Psoas muscle (tissue), 8 donors: ENCODE data around the gene MSRB2. TPM values are rescaled to one million over a fixed set of nuclear protein-coding genes. Genes with fewer than 3 reads are reported as not detected.

Source experiments
- ATAC-seq, 4 donors: fragments of 200-7000 bp; cut with Tn5 transposase; one replicate each; pipeline ENCODE4 v1.9.1; 2020; ENCODE audit warnings: moderate library complexity in 3 of 4, mild to moderate bottlenecking in 2 of 4
- DNase-seq, 2 donors: peaks; one replicate each; pipeline ENCODE4 v3.0.0-alpha.2; 2020
- H3K27ac ChIP-seq: fragments of 200-600 bp; one replicate; pipeline ENCODE4 v1.8.0; 2022
- H3K27me3 ChIP-seq, 3 donors: fragments of 200-600 bp in 1 of 3; one replicate each; pipeline versions ENCODE4 v1.6.1 to v1.8.0; 2013 to 2022; ENCODE audit warnings: low read length in 2 of 3, mild to moderate bottlenecking in 2 of 3, moderate library complexity in 1 of 3; ENCODE audit not compliant: insufficient read depth in 3 of 3
- H3K36me3 ChIP-seq, 2 donors: fragments of 200-600 bp in 1 of 2; one replicate each; pipeline versions ENCODE4 v1.6.1 to v1.8.0; 2013 to 2022; ENCODE audit warnings: low read depth in 1 of 2, mild to moderate bottlenecking in 1 of 2, moderate library complexity in 1 of 2; ENCODE audit not compliant: insufficient read depth in 1 of 2
- H3K4me1 ChIP-seq: fragments of 200-600 bp; one replicate; pipeline ENCODE4 v1.8.0; 2022
- H3K4me3 ChIP-seq: fragments of 200-600 bp; one replicate; pipeline ENCODE4 v1.8.0; 2022; ENCODE audit warnings: mild to moderate bottlenecking
- H3K9me3 ChIP-seq: fragments of 200-600 bp; one replicate; pipeline ENCODE4 v1.8.0; 2022
- WGBS, 3 donors: extraction: QIAGEN DNeasy Blood & Tissue Kit; methylation state at CpG; one replicate each; pipeline versions ENCODE4 v1.1.6 to v1.1.7; 2013; 5-methylcytosine and 5-hydroxymethylcytosine counted together
- intact Hi-C, 2 donors: fragments of 100-400 bp; cut with DNase I; formaldehyde crosslinking; loops; one replicate each; pipeline versions ENCODE4 v1.11.0 to v1.14.2; 2022
- polyA plus RNA-seq, 3 donors: library from polyadenylated mRNA; stranded (reverse); fragments of 200-250 nt; gene quantifications; one replicate each; pipeline ENCODE4 v1.2.3, GENCODE V29; 2013
- total RNA-seq, 4 donors: library from RNA; stranded (reverse); fragmentation: NEBNext Ultra II Directional in 2 of 4; extraction: Animal tissue kit (Norgen Biotek cat#: 25700) in 2 of 4; gene quantifications; one replicate each; pipeline versions ENCODE4 v1.2.1 to v1.2.4, GENCODE V29; 2021 to 2023
- TF ChIP-seq, protein P1 (sequence below): fragments of 200-600 bp; IDR thresholded peaks from one replicate; pipeline ENCODE4 v1.8.0; 2022; ENCODE audit warnings: antibody characterized with exemption
- donor health status: healthy with polysubstance abuse.
- donor health status: DM: no; HTN: no; CAD: no; lungs with moderate emphysema.
- donor health status: Bipolar disorder and iron deficiency.
- donor health status: healthy.
- donor health status: DM: yes; HTN: yes; CAD: no.
- donor health status: DM: no; HTN: no; CAD: no.
- donor health status: DM: no; HTN: no; CAD: no.
- donor health status: DM: yes; HTN: yes; CAD: no.

MSRB2 gene
- total and polyA plus RNA-seq, 7 donors = 19.4 to 69.7 (median 34.3) TPM

DNA sequence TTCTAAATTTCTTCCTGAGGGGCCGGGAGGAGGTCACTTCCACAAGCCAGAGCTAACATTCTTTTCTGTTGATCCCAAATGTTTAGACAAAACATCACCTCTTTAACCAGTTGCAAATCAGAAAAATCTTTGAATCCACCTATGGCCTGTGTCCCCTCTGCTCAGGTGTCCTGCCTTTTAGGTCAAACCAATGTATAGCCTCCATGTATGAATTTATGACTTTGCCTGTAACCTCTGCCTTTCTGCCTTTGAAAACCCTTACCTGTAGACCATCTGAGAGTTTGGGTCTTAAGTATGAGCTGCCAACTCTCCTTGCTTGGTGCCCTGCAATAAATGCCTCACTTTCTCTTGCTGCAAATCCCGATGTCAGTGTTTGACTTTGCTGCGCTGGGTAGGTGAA is 44.1 kb upstream of the MSRB2 start:
- TF ChIP-seq, protein P1, sequence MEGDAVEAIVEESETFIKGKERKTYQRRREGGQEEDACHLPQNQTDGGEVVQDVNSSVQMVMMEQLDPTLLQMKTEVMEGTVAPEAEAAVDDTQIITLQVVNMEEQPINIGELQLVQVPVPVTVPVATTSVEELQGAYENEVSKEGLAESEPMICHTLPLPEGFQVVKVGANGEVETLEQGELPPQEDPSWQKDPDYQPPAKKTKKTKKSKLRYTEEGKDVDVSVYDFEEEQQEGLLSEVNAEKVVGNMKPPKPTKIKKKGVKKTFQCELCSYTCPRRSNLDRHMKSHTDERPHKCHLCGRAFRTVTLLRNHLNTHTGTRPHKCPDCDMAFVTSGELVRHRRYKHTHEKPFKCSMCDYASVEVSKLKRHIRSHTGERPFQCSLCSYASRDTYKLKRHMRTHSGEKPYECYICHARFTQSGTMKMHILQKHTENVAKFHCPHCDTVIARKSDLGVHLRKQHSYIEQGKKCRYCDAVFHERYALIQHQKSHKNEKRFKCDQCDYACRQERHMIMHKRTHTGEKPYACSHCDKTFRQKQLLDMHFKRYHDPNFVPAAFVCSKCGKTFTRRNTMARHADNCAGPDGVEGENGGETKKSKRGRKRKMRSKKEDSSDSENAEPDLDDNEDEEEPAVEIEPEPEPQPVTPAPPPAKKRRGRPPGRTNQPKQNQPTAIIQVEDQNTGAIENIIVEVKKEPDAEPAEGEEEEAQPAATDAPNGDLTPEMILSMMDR = no peak
- 89 to 93% (median 91%) methylated on average over 3 of the region's 3 CpGs for WGBS, 3 donors
- Histone ChIP-seq H3K4me1 (no peaks in the 10 kb centered on the region), H3K27ac (no peak overlapping the region), H3K4me3 (no peak overlapping the region), H3K9me3 (no peaks in the 10 kb centered on the region), H3K36me3 (no peaks in the 10 kb centered on the region), H3K27me3 (no peaks in the 10 kb centered on the region)
- intact Hi-C loops = no loop called here
- DNase-seq = no peak
- peak in 1 of 4 donors; percentile 17 for ATAC-seq

DNA sequence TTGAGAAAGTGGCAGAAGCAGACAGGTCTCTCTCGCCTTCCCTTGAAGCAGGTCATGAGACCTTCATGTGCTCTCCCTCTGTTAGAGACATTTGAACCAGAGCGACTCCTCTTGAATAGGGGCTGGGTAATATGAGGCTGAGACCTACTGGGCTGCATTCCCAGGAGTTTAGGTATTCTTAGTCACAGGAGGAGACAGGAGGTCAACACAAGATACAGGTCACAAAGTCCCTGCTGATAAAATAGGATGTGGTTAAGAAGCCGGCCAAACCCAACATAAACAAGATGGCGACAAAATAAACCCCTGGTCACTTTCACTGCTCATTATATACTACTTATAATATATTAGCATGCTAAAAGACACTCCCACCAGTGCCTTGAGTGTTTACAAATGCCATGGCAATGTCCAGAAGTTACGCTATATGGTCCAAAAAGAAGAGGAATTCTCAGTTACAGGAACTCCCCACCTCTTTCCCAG is 43.5 kb upstream of the MSRB2 start:
- Histone ChIP-seq H3K27me3 (no peaks in the 10 kb centered on the region), H3K36me3 (no peaks in the 10 kb centered on the region), H3K9me3 (no peaks in the 10 kb centered on the region), H3K27ac (no peak overlapping the region), H3K4me1 (no peaks in the 10 kb centered on the region), H3K4me3 (no peak overlapping the region)
- DNase-seq (no peak), ATAC-seq (peak in 2 of 4 donors; percentile 23 to 80)
- 47 to 52% (median 48%) methylated on average over 5 of the region's 5 CpGs for WGBS, 3 donors
- TF ChIP-seq, protein P1 = no peak
- intact Hi-C loops = no loop called here

DNA sequence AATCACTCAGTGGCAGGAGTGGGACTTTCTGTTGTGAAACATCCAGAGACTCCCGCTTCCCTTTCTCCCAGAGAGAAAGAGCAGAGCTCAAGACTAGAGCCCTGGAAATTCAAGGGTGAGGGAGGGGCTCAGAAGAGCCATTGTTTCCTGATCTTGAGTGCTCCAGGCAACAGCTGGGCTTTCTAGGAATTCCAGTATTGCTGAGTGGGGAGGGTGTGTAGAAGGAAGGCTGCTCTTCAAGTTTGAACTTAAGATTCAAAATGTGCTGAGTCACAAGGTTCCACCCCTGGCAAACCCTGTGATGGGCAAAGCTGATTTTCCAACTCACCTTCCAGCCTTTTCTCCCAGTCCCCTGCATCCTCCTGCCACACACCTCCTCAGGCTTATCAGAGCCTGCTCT is 42.3 kb upstream of the MSRB2 start:
- TF ChIP-seq, protein P1 = no peak
- intact Hi-C loops = no loop called here
- no peaks in the 10 kb centered on the region for H3K27me3 ChIP-seq
- ATAC-seq (no peak), DNase-seq (no peak)
- H3K9me3 ChIP-seq = no peaks in the 10 kb centered on the region
- H3K27ac ChIP-seq = no peak overlapping the region
- 31 to 74% (median 41%) methylated on average over 1 of the region's 1 CpG for WGBS, 3 donors
- H3K36me3 ChIP-seq = no peaks in the 10 kb centered on the region
- no peaks in the 10 kb centered on the region for H3K4me1 ChIP-seq
- no peak overlapping the region for H3K4me3 ChIP-seq

DNA sequence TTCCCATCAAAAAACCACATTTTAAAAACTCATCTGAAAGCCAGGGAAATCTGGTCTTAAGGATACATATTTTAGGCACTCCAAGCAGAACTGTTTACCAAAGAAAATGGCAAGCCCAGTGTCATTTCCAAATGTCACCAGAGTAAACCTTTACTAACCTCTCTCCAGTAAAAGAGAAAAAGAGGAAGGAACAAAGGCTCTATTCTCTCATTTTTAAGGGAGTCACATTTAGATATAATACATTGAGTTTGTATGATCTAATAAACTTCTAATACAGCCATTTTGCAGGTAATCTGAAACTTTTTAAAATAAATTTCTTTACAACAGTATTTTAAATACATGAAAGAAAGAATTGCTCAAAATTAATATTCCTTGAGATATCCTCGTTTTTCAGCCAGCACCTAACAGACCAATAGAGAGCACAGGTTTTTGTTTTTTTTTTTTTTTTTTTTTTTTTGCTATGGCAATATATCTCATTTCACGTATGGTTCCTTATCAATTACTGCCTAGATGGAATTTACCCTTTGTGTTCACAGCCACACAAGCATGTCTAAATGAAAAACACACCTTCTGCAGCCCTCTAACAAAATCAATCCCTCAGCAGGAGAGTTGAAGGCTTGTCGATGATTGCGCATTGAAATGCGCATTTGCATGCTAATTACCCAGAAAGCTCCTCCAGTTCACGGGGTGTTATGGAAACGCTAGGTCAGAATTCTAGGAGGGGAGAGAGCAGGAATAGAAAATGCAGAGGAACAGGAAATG is 39.8 kb upstream of the MSRB2 start:
- no peaks in the 10 kb centered on the region for H3K36me3 ChIP-seq
- no peaks in the 10 kb centered on the region for H3K4me1 ChIP-seq
- H3K4me3 ChIP-seq = no peak overlapping the region
- DNase-seq = no peak
- intact Hi-C loops = no loop called here
- TF ChIP-seq, protein P1 = no peak
- no peaks in the 10 kb centered on the region for H3K27me3 ChIP-seq
- 64 to 66% (median 64%) methylated on average over 7 of the region's 7 CpGs for WGBS, 3 donors
- no peak for ATAC-seq
- H3K9me3 ChIP-seq = peaks cover 8% of the 10 kb centered on the region
- no peak overlapping the region for H3K27ac ChIP-seq
